Measurements from ENCODE around the gene CX3CL1.
"Not testable (repeated sequence)": the region's sequence is repeated elsewhere in the genome, so short reads cannot be mapped to it uniquely, and the experiment has no call there.

CX3CL1 gene

GRCh38 chr16:57357330-57358085 lies 14.8 kb upstream of the CX3CL1 start:
- DNase-seq (ENCODE audit: low spot score) = no peak

GRCh38 chr16:57358086-57358420 lies 14.2 kb upstream of the CX3CL1 start:
- DNase-seq (ENCODE audit: low spot score) = no peak

GRCh38 chr16:57358527-57359095 lies 13.7 kb upstream of the CX3CL1 start, which contains the start of gene CCL22:
CCL22 (plus strand) TSS chr16:57358783; CDS start chr16:57358817, 34 bp downstream.
- no peak for DNase-seq (ENCODE audit: low spot score)

- DNase-seq (ENCODE audit: low spot score) = no peak
Measured at GRCh38 chr16:57360321-57360935, 11.9 kb upstream of the CX3CL1 start.

- no peak for DNase-seq (ENCODE audit: low spot score)
Measured at GRCh38 chr16:57361404-57361803, 10.9 kb upstream of the CX3CL1 start.

- no peak for DNase-seq (ENCODE audit: low spot score)
Measured at GRCh38 chr16:57364143-57364542, 8.1 kb upstream of the CX3CL1 start.

- DNase-seq (ENCODE audit: low spot score) = no peak
Measured at GRCh38 chr16:57366544-57367040, 5.7 kb upstream of the CX3CL1 start.

- DNase-seq (ENCODE audit: low spot score) = no peak
Measured at GRCh38 chr16:57367116-57367752, 5.1 kb upstream of the CX3CL1 start.

- DNase-seq (ENCODE audit: low spot score) = no peak
Measured at GRCh38 chr16:57371494-57372371, 557 bp upstream of the CX3CL1 start.

GRCh38 chr16:57373117-57373947 lies 1.0 kb downstream of the CX3CL1 start:
- DNase-seq (ENCODE audit: low spot score) = no peak

GRCh38 chr16:57374067-57374534 lies 1.8 kb downstream of the CX3CL1 start:
- peak; percentile 68 for DNase-seq (ENCODE audit: low spot score)

GRCh38 chr16:57374925-57375465 lies 2.7 kb downstream of the CX3CL1 start:
- not testable (repeated sequence) for DNase-seq (ENCODE audit: low spot score)

GRCh38 chr16:57376313-57376818 lies 4.1 kb downstream of the CX3CL1 start:
- DNase-seq (ENCODE audit: low spot score) = no peak

- DNase-seq (ENCODE audit: low spot score) = no peak
Measured at GRCh38 chr16:57377080-57377841, 5.0 kb downstream of the CX3CL1 start.

GRCh38 chr16:57379579-57379978 lies 7.3 kb downstream of the CX3CL1 start:
- no peak for DNase-seq (ENCODE audit: low spot score)

GRCh38 chr16:57380671-57381462 lies 8.6 kb downstream of the CX3CL1 start:
- peak; percentile 39 for DNase-seq (ENCODE audit: low spot score)

- DNase-seq (ENCODE audit: low spot score) = no peak
Measured at GRCh38 chr16:57381791-57382534, 9.7 kb downstream of the CX3CL1 start.

Measured in Ammon's horn (tissue), 1 donor.